H1 (cell line): ENCODE measurements around the gene PLEKHG4. TPM values are rescaled to one million over a fixed set of nuclear protein-coding genes. Genes with fewer than 3 reads are reported as not detected.
A peak's percentile ranks its signal among the peaks of the same experiment; 100 is the strongest.

Experiments
- CTCF ChIA-PET: fragments of 300-600 bp; sonication (Branson Sonifier 250); formaldehyde crosslinking; loops from one replicate; lab custom pipeline; 2021; ENCODE audit not compliant: partially characterized antibody; lab: Charles Lee
- POLR2A ChIA-PET: fragments of 300-600 bp; sonication (Branson Sonifier 250); formaldehyde crosslinking; loops from one replicate; lab custom pipeline; 2021; ENCODE audit warnings: inconsistent platforms; ENCODE audit not compliant: partially characterized antibody; lab: Charles Lee
- DNase-seq, 2 experiments: peaks; one replicate each; pipeline versions ENCODE4 v3.0.0 to v3.0.0-alpha.2; 2010 to 2022; ENCODE audit warnings: low spot score in 2 of 2, low read depth in 1 of 2, mixed read lengths in 1 of 2
- FAIRE-seq: peaks from 2 replicates; lab custom pipeline; 2011; peaks lifted over from hg19 to GRCh38; lab: Jason Lieb, UNC
- H2AFZ ChIP-seq: 2 replicates; pipeline ENCODE4 v1.8.1; 2012; ENCODE audit warnings: low read length, inconsistent platforms
- H2AK5ac ChIP-seq: 2 replicates; pipeline ENCODE4 v1.6.1; 2013; ENCODE audit warnings: low read depth, low read length
- H2BK120ac ChIP-seq: replicated peaks from 2 replicates; pipeline ENCODE3; 2013; ENCODE audit warnings: low read depth, low read length, inconsistent platforms
- H2BK12ac ChIP-seq: 2 replicates; pipeline ENCODE4 v1.6.1; 2013; ENCODE audit warnings: low read depth, low read length
- H2BK15ac ChIP-seq: 2 replicates; pipeline ENCODE4 v1.6.1; 2013; ENCODE audit warnings: low read length
- H2BK20ac ChIP-seq: 2 replicates; pipeline ENCODE4 v1.6.1; 2013; ENCODE audit warnings: low read length
- H2BK5ac ChIP-seq: 2 replicates; pipeline ENCODE4 v1.6.1; 2013; ENCODE audit warnings: low read depth, low read length
- H3K14ac ChIP-seq: 2 replicates; pipeline ENCODE4 v1.6.1; 2013; ENCODE audit warnings: inconsistent platforms; ENCODE audit not compliant: insufficient read length
- H3K18ac ChIP-seq: 2 replicates; pipeline ENCODE4 v1.6.1; 2013; ENCODE audit warnings: low read length; ENCODE audit errors: extremely low read depth
- H3K23ac ChIP-seq: 2 replicates; pipeline ENCODE4 v1.6.1; 2013; ENCODE audit warnings: inconsistent platforms; ENCODE audit not compliant: insufficient read length
- H3K23me2 ChIP-seq: 2 replicates; pipeline ENCODE4 v1.6.1; 2013; ENCODE audit warnings: low read depth, low read length
- H3K27ac ChIP-seq: 2 replicates; pipeline ENCODE4 v1.6.1; 2011; ENCODE audit warnings: low read depth, low read length, inconsistent platforms
- H3K27me3 ChIP-seq, 4 experiments: replicated peaks in 1 of 4; 1 replicate in 1 of 4; 2 replicates in 3 of 4; pipeline versions ENCODE4 v1.6.1 to v1.8.1; 2011 to 2013; ENCODE audit warnings: low read length in 3 of 4, mild to moderate bottlenecking in 3 of 4, inconsistent platforms in 2 of 4, mixed read lengths in 2 of 4, moderate library complexity in 1 of 4; ENCODE audit not compliant: control insufficient read depth in 3 of 4, insufficient read depth in 3 of 4; ENCODE audit errors: extremely low read depth in 1 of 4
- H3K36me3 ChIP-seq, 4 experiments: 2 replicates each; pipeline versions ENCODE4 v1.6.1 to v1.8.1; 2011 to 2013; ENCODE audit warnings: mild to moderate bottlenecking in 4 of 4, low read length in 3 of 4, moderate library complexity in 2 of 4, control low read depth in 1 of 4, inconsistent platforms in 1 of 4; ENCODE audit not compliant: insufficient read depth in 4 of 4, control insufficient read depth in 2 of 4
- H3K4ac ChIP-seq: replicated peaks from 2 replicates; pipeline ENCODE3; 2013; ENCODE audit warnings: low read length, low read depth, mixed read lengths, inconsistent platforms; ENCODE audit not compliant: insufficient read length
- H3K4me1 ChIP-seq, 4 experiments: replicated peaks in 1 of 4; 1 replicate in 1 of 4; 2 replicates in 3 of 4; pipeline versions ENCODE4 v1.6.1 to v1.8.1; 2011 to 2013; ENCODE audit warnings: low read length in 3 of 4, inconsistent platforms in 2 of 4, mixed read lengths in 1 of 4; ENCODE audit not compliant: insufficient read depth in 4 of 4, control insufficient read depth in 3 of 4
- H3K4me2 ChIP-seq, 2 experiments: 2 replicates each; pipeline versions ENCODE4 v1.6.1 to v1.8.1; 2011 to 2013; ENCODE audit warnings: low read depth in 2 of 2, low read length in 2 of 2, control low read depth in 1 of 2, inconsistent platforms in 1 of 2, mild to moderate bottlenecking in 1 of 2; ENCODE audit not compliant: insufficient read depth in 1 of 2
- H3K4me3 ChIP-seq, 4 experiments: fragments of 200-600, 300-600 bp in 1 of 4; sonication (generic), shearing (Covaris generic), sonication (Bioruptor Twin) in 1 of 4; 2 replicates each; pipeline versions ENCODE4 v1.5.1 to v1.8.1; 2011 to 2016; ENCODE audit warnings: low read length in 4 of 4, low read depth in 3 of 4, control low read depth in 2 of 4, inconsistent platforms in 2 of 4, mild to moderate bottlenecking in 2 of 4, mixed read lengths in 1 of 4, moderate library complexity in 1 of 4; ENCODE audit not compliant: insufficient read depth in 2 of 4; ENCODE audit errors: extremely low read depth in 1 of 4
- H3K56ac ChIP-seq: replicated peaks from 2 replicates; pipeline ENCODE3; 2013; ENCODE audit warnings: low read depth, mild to moderate bottlenecking, mixed read lengths, low read length, inconsistent platforms; ENCODE audit not compliant: insufficient read length
- H3K79me1 ChIP-seq: 2 replicates; pipeline ENCODE4 v1.6.1; 2013; ENCODE audit warnings: low read depth, low read length, control low read depth
- H3K79me2 ChIP-seq, 2 experiments: 2 replicates each; pipeline versions ENCODE4 v1.6.1 to v1.8.1; 2012 to 2013; ENCODE audit warnings: low read length in 2 of 2, mild to moderate bottlenecking in 2 of 2, inconsistent platforms in 1 of 2; ENCODE audit not compliant: insufficient read depth in 2 of 2, control insufficient read depth in 1 of 2
- H3K9ac ChIP-seq, 4 experiments: replicated peaks in 1 of 4; 1 replicate in 1 of 4; 2 replicates in 3 of 4; pipeline versions ENCODE4 v1.6.1 to v1.8.1; 2011 to 2013; ENCODE audit warnings: low read depth in 3 of 4, low read length in 3 of 4, control low read depth in 2 of 4, mild to moderate bottlenecking in 2 of 4, moderate library complexity in 2 of 4, inconsistent platforms in 1 of 4; ENCODE audit errors: extremely low read depth in 1 of 4
- H3K9me3 ChIP-seq, 2 experiments: 2 replicates each; pipeline versions ENCODE4 v1.6.1 to v1.8.1; 2012 to 2013; ENCODE audit warnings: mild to moderate bottlenecking in 2 of 2, moderate library complexity in 2 of 2, control low read depth in 1 of 2, inconsistent platforms in 1 of 2, low read depth in 1 of 2, low read length in 1 of 2, mixed read lengths in 1 of 2; ENCODE audit not compliant: insufficient read depth in 2 of 2
- H4K20me1 ChIP-seq, 2 experiments: replicated peaks in 1 of 2; 2 replicates each; pipeline versions ENCODE3 to v1.8.1; 2011 to 2013; ENCODE audit warnings: inconsistent platforms in 2 of 2, low read length in 2 of 2, mild to moderate bottlenecking in 1 of 2; ENCODE audit not compliant: insufficient read depth in 2 of 2, control insufficient read depth in 1 of 2
- H4K5ac ChIP-seq: 2 replicates; pipeline ENCODE4 v1.6.1; 2013; ENCODE audit warnings: low read length, low read depth, mixed read lengths, inconsistent platforms; ENCODE audit not compliant: insufficient read length
- H4K8ac ChIP-seq: 2 replicates; pipeline ENCODE4 v1.8.0; 2013; ENCODE audit warnings: mild to moderate bottlenecking, moderate library complexity, low read length, inconsistent platforms; ENCODE audit not compliant: insufficient read depth; ENCODE audit errors: extremely low read depth
- H4K91ac ChIP-seq: replicated peaks from 2 replicates; pipeline ENCODE3; 2013; ENCODE audit warnings: low read length, mixed read lengths, inconsistent platforms; ENCODE audit not compliant: insufficient read length
- POLR2A ChIP-seq, 2 experiments: IDR thresholded peaks; 1 replicate in 1 of 2; 2 replicates in 1 of 2; pipeline ENCODE4 v1.6.1; 2011; ENCODE audit warnings: low read depth in 2 of 2, low read length in 2 of 2, mild to moderate bottlenecking in 2 of 2; ENCODE audit errors: control extremely low read depth in 1 of 2
- POLR2AphosphoS5 ChIP-seq: IDR thresholded peaks from 2 replicates; pipeline ENCODE4 v1.6.1; 2011; ENCODE audit warnings: low read depth, low read length
- RXRA ChIP-seq: IDR thresholded peaks from 2 replicates; pipeline ENCODE4 v1.6.1; 2011; ENCODE audit warnings: low read depth, mild to moderate bottlenecking, low read length, moderate library complexity; ENCODE audit not compliant: insufficient read depth
- WGBS, 2 experiments: shearing (Covaris generic) in 1 of 2; methylation state at CpG; one replicate each; pipeline versions ENCODE4 v1.1.6 to v1.1.7; 2013 to 2015; ENCODE audit warnings: low lambda C conversion rate in 2 of 2, mixed read lengths in 2 of 2, inconsistent platforms in 1 of 2, low coverage in 1 of 2, missing lambda C conversion rate in 1 of 2; ENCODE audit not compliant: insufficient replicate concordance in 2 of 2, insufficient coverage in 1 of 2, insufficient read length in 1 of 2; ENCODE audit errors: extremely low coverage in 1 of 2, missing lambda C conversion rate in 1 of 2; 5-methylcytosine and 5-hydroxymethylcytosine counted together
- polyA plus RNA-seq, 7 experiments: library from polyadenylated mRNA; depleted of rRNA in 3 of 7; stranded (reverse) in 5 of 7; unstranded in 2 of 7; fragments of >200 nt in 5 of 7; fragments of 200-250 nt in 2 of 7; gene quantifications; 1 replicate in 5 of 7; 2 replicates in 1 of 7; 4 replicates in 1 of 7; pipeline versions ENCODE4 v1.2.1 to v1.2.3, GENCODE V29; 2011 to 2013; ENCODE audit warnings: missing spikeins in 2 of 7, mixed read lengths in 2 of 7
- total RNA-seq: library from RNA; stranded (reverse); fragmentation: NEBNext Ultra II Directional; extraction: Animal tissue kit (Norgen Biotek cat#: 25700); gene quantifications from 2 replicates; pipeline ENCODE4 v1.2.1, GENCODE V29; 2021

The PLEKHG4 gene
- total and polyA plus RNA-seq, 2 of the 8 experiments (the other 6 are each of a cell fraction or from before 2014, with no cell fraction given): 7.7 to 11.1 TPM

DNA sequence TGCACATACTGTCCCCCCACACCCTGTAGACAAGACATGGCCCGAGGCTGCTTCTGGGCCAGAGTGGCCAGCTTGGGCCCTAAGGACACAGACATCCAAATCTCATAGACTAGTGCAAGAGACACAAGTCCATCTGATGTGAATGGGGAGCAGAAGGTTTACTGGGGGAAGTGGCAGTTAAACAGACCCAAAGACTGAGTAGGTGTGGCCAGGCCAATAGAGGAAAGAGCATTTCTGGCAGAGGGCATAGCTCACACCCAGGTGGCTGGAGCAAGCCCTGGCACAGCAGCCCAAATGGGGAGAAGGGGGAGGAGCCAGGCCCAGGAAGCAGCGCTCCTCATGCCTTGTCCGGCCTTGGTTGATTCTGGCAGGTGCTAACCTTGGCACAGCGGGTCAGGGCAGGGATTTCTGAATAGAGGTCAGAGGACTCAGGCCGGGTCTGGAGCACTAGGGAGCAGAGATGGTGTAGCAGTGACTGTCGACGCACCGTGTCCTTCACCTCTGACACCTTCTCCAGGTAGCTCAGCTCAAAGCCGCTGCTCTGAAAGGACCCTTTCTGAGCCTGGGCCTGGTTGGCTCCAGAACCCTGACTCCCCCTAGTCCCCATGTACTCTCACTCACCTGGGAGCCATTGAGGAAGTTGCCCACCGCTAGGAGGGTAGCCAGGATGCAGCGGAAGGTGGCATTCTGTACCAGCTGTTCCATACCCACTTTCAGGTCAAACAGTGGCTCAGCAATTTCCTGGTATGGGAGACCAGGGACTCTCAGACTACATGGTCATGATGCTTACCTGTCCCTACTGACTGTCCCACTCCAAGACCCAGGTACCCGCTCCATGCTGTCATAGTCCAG, 48.3 kb upstream of the PLEKHG4 start:
- Histone ChIP-seq H2BK120ac (no peak overlapping the region), H4K8ac (no peak overlapping the region; the same call in 1 of the 2 replicates), H4K20me1 (peaks cover 3 to 15% of the 10 kb centered on the region in 2 experiments), H3K9me3 (no peaks in the 10 kb centered on the region), H3K36me3 (peaks cover 17 to 43% (median 39%) of the 10 kb centered on the region in 4 experiments; a peak in 7 of 8 replicates), H3K79me1 (peaks cover under 1% of the 10 kb centered on the region), H3K4me2 (no peak overlapping the region), H3K4ac (no peak overlapping the region), H3K4me3 (no peak overlapping the region), H2AK5ac (no peak overlapping the region), H3K4me1 (peaks cover 0 to 6% (median 3%) of the 10 kb centered on the region in 4 experiments; a peak in 3 of 7 replicates), H2BK5ac (no peak overlapping the region), H3K27ac (no peak overlapping the region), H3K79me2 (peaks cover 0 to 13% of the 10 kb centered on the region in 2 experiments; a peak in 2 of 4 replicates), H2BK12ac (no peak overlapping the region), H3K23ac (no peak overlapping the region), H3K56ac (no peak overlapping the region), H3K14ac (no peak overlapping the region), H2AFZ (no peak overlapping the region), H2BK20ac (no peak overlapping the region), H3K27me3 (no peaks in the 10 kb centered on the region), H4K91ac (no peak overlapping the region), H4K5ac (no peak overlapping the region), H3K9ac (no peak overlapping the region), H2BK15ac (no peak overlapping the region), H3K18ac (no peak overlapping the region), H3K23me2 (peaks cover 5% of the 10 kb centered on the region)
- FAIRE-seq: no peak
- no peak for DNase-seq
- WGBS, 2 experiments: 93% methylated on average over 12 of the region's 12 CpGs; no CpG with 5 or more reads in 1 of the 2 experiments
- CTCF ChIA-PET: interaction anchor here (0.6 to 1.6 kb wide), 8 partner anchors 9 to 123 kb away, joined by 3 to 5 read pairs (median 3); partner anchors contain the start of gene FHOD1
- POLR2A ChIA-PET: interaction anchor here (0.7 to 11.2 kb wide), 5 partner anchors 14 to 44 kb away, joined by 3 to 111 read pairs (median 3); partner anchors contain the start of genes ELMO3, FHOD1 and SLC9A5
- TF ChIP-seq POLR2AphosphoS5 (peak; percentile 39), POLR2A (IDR thresholded peaks at IDR 0.05; ENCODE audit: control extremely low read depth in 1 of 2, low read depth in 2 of 2, low read length in 2 of 2) (peak in 1 of 2 experiments; percentile 67; a peak in 2 of 3 replicates), RXRA (no peak)
